ENCODE results near the gene SMC2.

SMC2 gene

GRCh38 chr9:104108315-104108714, 14.2 kb downstream of the SMC2 start:
- no peak overlapping the region for H3K4me3 ChIP-seq (ENCODE audit: low read length)
- DNase-seq, result no peak
- H3K23ac ChIP-seq (ENCODE audit: low read length), result no peak overlapping the region
- no peak overlapping the region for H3K4ac ChIP-seq (ENCODE audit: low read depth, low read length)
- no peaks in the 10 kb centered on the region for H3K79me1 ChIP-seq (ENCODE audit: low read length)
- H3K4me2 ChIP-seq (ENCODE audit: low read length), result no peak overlapping the region
- no peak overlapping the region for H3K27ac ChIP-seq (ENCODE audit: low read depth, low read length)
- no peak overlapping the region for H3K56ac ChIP-seq (ENCODE audit: low read length)
- H2AK5ac ChIP-seq (ENCODE audit: low read length), result no peak overlapping the region
- H2BK5ac ChIP-seq (ENCODE audit: low read length), result no peak overlapping the region
- H3K79me2 ChIP-seq (ENCODE audit: control insufficient read depth, insufficient read depth, low read length), result no peaks in the 10 kb centered on the region
- WGBS (ENCODE audit: extremely low coverage, insufficient coverage, low lambda C conversion rate), result no CpG with 5 or more reads among the region's 4 CpGs
- no peak overlapping the region for H2BK120ac ChIP-seq (ENCODE audit: low read depth, low read length)
- H3K4me1 ChIP-seq (ENCODE audit: control insufficient read depth, low read depth, low read length), result no peaks in the 10 kb centered on the region
- H2BK15ac ChIP-seq (replicated peaks; ENCODE audit: low read depth), result no peak overlapping the region
- peaks cover 6% of the 10 kb centered on the region for H3K36me3 ChIP-seq (ENCODE audit: control insufficient read depth, insufficient read depth, low read length)
- H4K8ac ChIP-seq (ENCODE audit: low read depth, low read length), result no peak overlapping the region
- H3K9ac ChIP-seq (ENCODE audit: low read length), result no peak overlapping the region
- H4K5ac ChIP-seq (ENCODE audit: low read length), result no peak overlapping the region
- H3K27me3 ChIP-seq (ENCODE audit: insufficient read depth, low read length, poor library complexity), result no peaks in the 10 kb centered on the region
- H3K18ac ChIP-seq (ENCODE audit: low read length), result no peak overlapping the region

- no peak for DNase-seq
- no CpG with 5 or more reads among the region's 2 CpGs for WGBS (ENCODE audit: extremely low coverage, insufficient coverage, low lambda C conversion rate)
Measured at GRCh38 chr9:104110509-104110908, 16.4 kb downstream of the SMC2 start.

GRCh38 chr9:104118916-104119315, 24.8 kb downstream of the SMC2 start:
- H2BK5ac ChIP-seq (ENCODE audit: low read length), result no peak overlapping the region
- no peak overlapping the region for H2AK5ac ChIP-seq (ENCODE audit: low read length)
- no peaks in the 10 kb centered on the region for H3K79me2 ChIP-seq (ENCODE audit: control insufficient read depth, insufficient read depth, low read length)
- no peak overlapping the region for H4K5ac ChIP-seq (ENCODE audit: low read length)
- H3K18ac ChIP-seq (ENCODE audit: low read length), result no peak overlapping the region
- H3K4me3 ChIP-seq (ENCODE audit: low read length), result no peak overlapping the region
- no peak overlapping the region for H3K56ac ChIP-seq (ENCODE audit: low read length)
- no peak for DNase-seq
- H3K36me3 ChIP-seq (ENCODE audit: control insufficient read depth, insufficient read depth, low read length), result no peaks in the 10 kb centered on the region
- no CpG with 5 or more reads among the region's 6 CpGs for WGBS (ENCODE audit: extremely low coverage, insufficient coverage, low lambda C conversion rate)
- no peak overlapping the region for H4K8ac ChIP-seq (ENCODE audit: low read depth, low read length)
- no peak overlapping the region for H3K23ac ChIP-seq (ENCODE audit: low read length)
- no peaks in the 10 kb centered on the region for H3K27me3 ChIP-seq (ENCODE audit: insufficient read depth, low read length, poor library complexity)
- no peak overlapping the region for H2BK120ac ChIP-seq (ENCODE audit: low read depth, low read length)
- no peak overlapping the region for H3K4ac ChIP-seq (ENCODE audit: low read depth, low read length)
- no peak overlapping the region for H3K27ac ChIP-seq (ENCODE audit: low read depth, low read length)
- no peak overlapping the region for H3K4me2 ChIP-seq (ENCODE audit: low read length)
- no peak overlapping the region for H3K9ac ChIP-seq (ENCODE audit: low read length)
- H3K79me1 ChIP-seq (ENCODE audit: low read length), result no peaks in the 10 kb centered on the region
- H2BK15ac ChIP-seq (replicated peaks; ENCODE audit: low read depth), result no peak overlapping the region
- H3K4me1 ChIP-seq (ENCODE audit: control insufficient read depth, low read depth, low read length), result no peaks in the 10 kb centered on the region

More at GRCh38 chr9:104110509-104110908, 16.4 kb downstream of the SMC2 start:
- Histone ChIP-seq H3K27ac (ENCODE audit: low read depth, low read length) (no peak overlapping the region), H3K79me1 (ENCODE audit: low read length) (no peaks in the 10 kb centered on the region), H2BK5ac (ENCODE audit: low read length) (no peak overlapping the region), H2BK15ac (replicated peaks; ENCODE audit: low read depth) (no peak overlapping the region), H3K9ac (ENCODE audit: low read length) (no peak overlapping the region), H4K8ac (ENCODE audit: low read depth, low read length) (no peak overlapping the region), H3K4me3 (ENCODE audit: low read length) (no peak overlapping the region), H3K4me1 (ENCODE audit: control insufficient read depth, low read depth, low read length) (no peaks in the 10 kb centered on the region), H3K4ac (ENCODE audit: low read depth, low read length) (no peak overlapping the region), H3K79me2 (ENCODE audit: control insufficient read depth, insufficient read depth, low read length) (no peaks in the 10 kb centered on the region), H3K4me2 (ENCODE audit: low read length) (no peak overlapping the region), H3K27me3 (ENCODE audit: insufficient read depth, low read length, poor library complexity) (no peaks in the 10 kb centered on the region), H3K36me3 (ENCODE audit: control insufficient read depth, insufficient read depth, low read length) (peaks cover 5% of the 10 kb centered on the region), H2BK120ac (ENCODE audit: low read depth, low read length) (no peak overlapping the region), H3K56ac (ENCODE audit: low read length) (no peak overlapping the region), H2AK5ac (ENCODE audit: low read length) (no peak overlapping the region), H4K5ac (ENCODE audit: low read length) (no peak overlapping the region), H3K18ac (ENCODE audit: low read length) (no peak overlapping the region), H3K23ac (ENCODE audit: low read length) (no peak overlapping the region)

DNA sequence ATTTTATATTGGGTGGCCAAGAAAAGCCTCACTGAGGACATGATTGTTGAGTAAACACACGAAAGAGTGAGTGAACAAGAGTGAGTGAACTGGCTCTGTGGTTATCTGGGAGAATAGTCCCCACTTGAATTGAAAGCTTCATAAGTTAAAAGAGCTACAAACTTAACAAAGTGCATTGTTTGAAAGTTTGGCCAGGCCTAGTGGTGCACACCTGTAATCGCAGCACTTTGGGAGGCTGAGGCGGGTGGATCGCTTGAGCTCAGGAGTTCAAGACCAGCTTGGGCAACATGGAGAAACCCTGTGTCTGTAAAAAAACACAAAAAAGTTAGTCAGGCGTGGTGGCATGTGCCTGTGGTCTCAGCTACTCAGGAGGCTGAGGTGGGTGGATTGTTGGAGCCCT, 26.9 kb downstream of the SMC2 start:
- peak; percentile 6 for DNase-seq
- no peaks in the 10 kb centered on the region for H3K79me1 ChIP-seq (ENCODE audit: low read length)
- no peak overlapping the region for H3K27ac ChIP-seq (ENCODE audit: low read depth, low read length)
- no peak overlapping the region for H2BK5ac ChIP-seq (ENCODE audit: low read length)
- no peak overlapping the region for H2AK5ac ChIP-seq (ENCODE audit: low read length)
- H3K56ac ChIP-seq (ENCODE audit: low read length), result no peak overlapping the region
- no peak overlapping the region for H3K4me2 ChIP-seq (ENCODE audit: low read length)
- H2BK120ac ChIP-seq (ENCODE audit: low read depth, low read length), result no peak overlapping the region
- no peaks in the 10 kb centered on the region for H3K36me3 ChIP-seq (ENCODE audit: control insufficient read depth, insufficient read depth, low read length)
- no peaks in the 10 kb centered on the region for H3K79me2 ChIP-seq (ENCODE audit: control insufficient read depth, insufficient read depth, low read length)
- H3K18ac ChIP-seq (ENCODE audit: low read length), result no peak overlapping the region
- no peak overlapping the region for H2BK15ac ChIP-seq (replicated peaks; ENCODE audit: low read depth)
- H4K8ac ChIP-seq (ENCODE audit: low read depth, low read length), result no peak overlapping the region
- no peaks in the 10 kb centered on the region for H3K4me1 ChIP-seq (ENCODE audit: control insufficient read depth, low read depth, low read length)
- WGBS (ENCODE audit: extremely low coverage, insufficient coverage, low lambda C conversion rate), result no CpG with 5 or more reads among the region's 5 CpGs
- H3K27me3 ChIP-seq (ENCODE audit: insufficient read depth, low read length, poor library complexity), result no peaks in the 10 kb centered on the region
- H3K4me3 ChIP-seq (ENCODE audit: low read length), result no peak overlapping the region
- H3K23ac ChIP-seq (ENCODE audit: low read length), result no peak overlapping the region
- no peak overlapping the region for H3K9ac ChIP-seq (ENCODE audit: low read length)
- no peak overlapping the region for H4K5ac ChIP-seq (ENCODE audit: low read length)
- H3K4ac ChIP-seq (ENCODE audit: low read depth, low read length), result no peak overlapping the region

- no peaks in the 10 kb centered on the region for H3K4me1 ChIP-seq (ENCODE audit: control insufficient read depth, low read depth, low read length)
- H2BK120ac ChIP-seq (ENCODE audit: low read depth, low read length), result no peak overlapping the region
- no peaks in the 10 kb centered on the region for H3K79me2 ChIP-seq (ENCODE audit: control insufficient read depth, insufficient read depth, low read length)
- H3K4me2 ChIP-seq (ENCODE audit: low read length), result no peak overlapping the region
- WGBS (ENCODE audit: extremely low coverage, insufficient coverage, low lambda C conversion rate), result no CpG with 5 or more reads among the region's 3 CpGs
- no peak overlapping the region for H3K27ac ChIP-seq (ENCODE audit: low read depth, low read length)
- no peak overlapping the region for H3K23ac ChIP-seq (ENCODE audit: low read length)
- no peak overlapping the region for H2BK5ac ChIP-seq (ENCODE audit: low read length)
- H3K79me1 ChIP-seq (ENCODE audit: low read length), result no peaks in the 10 kb centered on the region
- no peak overlapping the region for H3K18ac ChIP-seq (ENCODE audit: low read length)
- H3K27me3 ChIP-seq (ENCODE audit: insufficient read depth, low read length, poor library complexity), result no peaks in the 10 kb centered on the region
- H3K36me3 ChIP-seq (ENCODE audit: control insufficient read depth, insufficient read depth, low read length), result peaks cover 5% of the 10 kb centered on the region
- H4K5ac ChIP-seq (ENCODE audit: low read length), result no peak overlapping the region
- no peak overlapping the region for H4K8ac ChIP-seq (ENCODE audit: low read depth, low read length)
- H3K4ac ChIP-seq (ENCODE audit: low read depth, low read length), result no peak overlapping the region
- no peak overlapping the region for H3K9ac ChIP-seq (ENCODE audit: low read length)
- no peak overlapping the region for H3K56ac ChIP-seq (ENCODE audit: low read length)
- H2BK15ac ChIP-seq (replicated peaks; ENCODE audit: low read depth), result no peak overlapping the region
- no peak for DNase-seq
- H2AK5ac ChIP-seq (ENCODE audit: low read length), result no peak overlapping the region
- no peak overlapping the region for H3K4me3 ChIP-seq (ENCODE audit: low read length)
Measured at GRCh38 chr9:104138243-104138868, 44.2 kb downstream of the SMC2 start.

Data from mesendoderm (in vitro differentiated cells).